ENCODE results near the gene SLFN11.
"Not testable (repeated sequence)": the region's sequence is repeated elsewhere in the genome, so short reads cannot be mapped to it uniquely, and the experiment has no call there.

Gene SLFN11

GRCh38 chr17:35359398-35359797, 14.0 kb downstream of the SLFN11 start:
- DNase-seq: no peak

DNA sequence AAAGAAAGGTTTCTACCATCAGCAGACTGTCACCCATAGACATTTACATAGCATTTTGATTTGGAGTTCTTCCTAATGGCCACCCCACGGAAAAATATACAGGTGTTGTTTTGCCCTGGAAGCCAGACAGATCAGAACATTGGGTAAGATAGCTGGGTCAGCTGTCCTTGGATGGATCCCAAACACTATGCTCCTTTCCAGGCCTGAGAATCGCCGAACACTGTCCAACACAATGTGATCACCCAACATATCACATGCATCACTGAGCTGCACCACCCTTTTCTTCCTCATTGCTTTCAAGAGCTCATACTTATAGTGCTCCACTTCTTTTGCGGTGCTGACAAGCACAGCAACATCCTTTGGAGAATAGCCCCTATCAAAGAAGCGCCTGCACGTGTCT, 21.1 kb downstream of the SLFN11 start:
- no peak for DNase-seq

DNA sequence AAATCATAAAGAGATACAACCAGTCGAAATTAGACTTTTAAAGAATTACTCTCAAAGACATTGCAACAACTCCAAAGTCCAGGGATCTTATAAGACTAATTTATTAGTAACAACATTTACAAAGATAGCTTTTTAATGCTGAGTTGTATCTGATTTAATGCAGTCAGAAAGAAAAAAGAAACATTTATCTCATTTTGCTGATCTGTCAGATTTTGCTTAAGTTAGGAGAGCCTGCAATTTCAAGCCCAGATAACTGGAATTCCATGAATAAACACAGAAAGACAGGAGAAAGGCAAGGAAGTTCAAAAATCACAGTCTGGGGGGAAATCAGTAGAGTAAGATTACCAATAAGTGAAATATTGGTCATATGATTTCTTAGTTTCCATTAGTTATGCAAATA, 22.9 kb downstream of the SLFN11 start:
- DNase-seq: no peak

DNA sequence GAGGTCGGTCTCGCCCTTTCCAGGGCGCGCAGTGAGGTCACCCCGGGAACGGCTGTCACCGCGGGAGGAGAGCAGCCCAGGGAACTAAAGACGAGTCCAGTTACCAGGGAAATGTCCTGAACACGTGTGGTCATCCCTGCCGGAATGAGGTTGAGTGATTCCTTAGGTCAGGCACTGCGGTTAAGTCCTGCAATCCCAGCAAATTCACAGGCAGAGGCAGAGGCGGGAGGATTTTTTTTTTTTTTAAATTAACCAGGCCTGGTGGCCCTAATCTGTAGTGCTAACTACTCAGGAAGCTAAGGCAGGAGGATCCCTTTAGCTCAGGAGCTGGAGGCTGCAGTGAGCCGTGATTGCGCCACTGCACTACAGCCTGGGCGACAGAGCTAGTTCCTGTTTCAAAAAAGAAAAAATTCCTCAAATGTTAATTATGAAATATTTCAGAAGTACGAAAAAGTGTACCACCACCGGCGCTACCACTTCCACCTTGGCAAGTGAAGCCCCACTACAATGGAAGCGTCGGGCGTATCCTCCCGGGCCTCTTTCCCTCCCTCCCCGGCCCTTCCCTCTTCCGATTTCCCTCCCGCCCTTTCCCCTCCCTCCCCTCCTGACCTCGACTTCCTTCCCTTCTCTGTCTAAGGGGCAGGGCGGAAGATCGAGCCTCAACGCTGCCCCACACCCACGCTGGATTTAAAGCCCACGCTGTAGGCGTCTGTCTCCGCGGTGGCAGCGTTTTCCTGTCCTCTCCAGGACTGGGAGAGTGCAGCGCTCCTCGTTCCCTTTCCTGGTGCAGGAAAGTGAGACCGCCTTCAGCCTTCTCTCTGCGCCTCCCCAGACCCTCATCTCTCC, 27.3 kb downstream of the SLFN11 start:
- DNase-seq: peak; percentile 26

DNA sequence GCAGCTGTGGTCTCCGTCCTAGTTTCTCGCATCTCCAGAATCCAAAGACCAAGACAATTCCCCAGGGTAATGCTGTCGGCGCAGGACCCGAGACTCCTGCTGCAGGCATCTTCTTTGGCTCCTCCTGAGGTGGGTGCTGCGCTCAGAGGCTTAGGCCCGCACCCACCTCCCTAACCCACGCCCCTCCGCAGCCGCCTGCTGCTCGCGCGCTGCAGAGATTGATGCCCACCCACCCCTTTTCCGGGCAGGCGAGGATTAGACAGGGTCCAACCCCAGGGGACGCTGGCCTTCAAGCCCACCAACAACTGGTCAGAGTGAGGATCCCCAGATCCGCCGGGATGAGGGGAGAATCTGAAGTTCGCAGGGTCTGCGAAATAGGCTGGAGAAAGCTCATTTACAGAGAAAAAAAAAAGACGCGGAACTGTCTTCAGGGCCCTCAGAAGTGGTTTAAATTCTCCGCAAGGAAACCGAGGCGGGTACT, 27.9 kb downstream of the SLFN11 start:
- DNase-seq: no peak

- DNase-seq: no peak
These were observed 29.2 kb downstream of the SLFN11 start for GRCh38 chr17:35344262-35344661.

DNA sequence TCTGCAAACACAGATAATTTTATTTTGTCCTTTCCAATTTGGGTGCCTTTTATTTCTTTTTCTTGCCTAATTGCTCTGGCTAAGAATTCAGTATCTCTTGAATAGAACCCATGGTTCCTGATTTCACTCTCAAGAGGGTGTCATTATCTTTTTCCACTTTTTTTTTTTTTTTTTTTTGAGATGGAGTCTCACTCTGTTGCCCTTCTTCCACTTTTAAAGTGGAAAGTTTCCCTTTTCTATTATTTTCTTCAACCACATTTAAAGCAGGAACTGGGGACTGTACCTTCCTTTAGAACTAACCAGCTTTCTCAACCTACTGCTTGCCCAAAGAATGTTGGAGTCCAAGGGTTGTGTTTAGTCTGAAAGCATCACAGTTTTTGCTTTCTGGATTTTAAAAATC, 31.1 kb downstream of the SLFN11 start:
- DNase-seq: no peak

GRCh38 chr17:35341411-35341992, 31.9 kb downstream of the SLFN11 start:
- DNase-seq: no peak

DNA sequence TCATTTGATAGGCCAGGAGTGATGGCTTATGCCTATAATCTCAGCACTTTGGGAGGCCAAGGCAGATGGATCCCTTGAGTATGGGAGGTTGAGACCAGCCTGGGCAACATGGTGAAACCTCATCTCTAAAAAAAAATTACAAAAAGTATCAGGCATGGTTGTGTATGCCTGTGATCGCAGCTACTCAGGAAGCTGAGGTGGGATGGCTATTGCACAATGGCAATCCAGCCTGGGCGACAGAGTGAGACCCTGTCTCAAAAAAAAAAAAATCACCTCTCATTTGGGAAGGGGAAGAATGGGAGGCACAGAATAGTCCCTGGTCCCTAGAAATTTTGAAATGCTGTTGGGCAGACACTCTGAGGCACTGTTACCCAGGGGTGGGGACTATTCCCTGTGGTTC, 35.2 kb downstream of the SLFN11 start:
- DNase-seq: no peak

DNA sequence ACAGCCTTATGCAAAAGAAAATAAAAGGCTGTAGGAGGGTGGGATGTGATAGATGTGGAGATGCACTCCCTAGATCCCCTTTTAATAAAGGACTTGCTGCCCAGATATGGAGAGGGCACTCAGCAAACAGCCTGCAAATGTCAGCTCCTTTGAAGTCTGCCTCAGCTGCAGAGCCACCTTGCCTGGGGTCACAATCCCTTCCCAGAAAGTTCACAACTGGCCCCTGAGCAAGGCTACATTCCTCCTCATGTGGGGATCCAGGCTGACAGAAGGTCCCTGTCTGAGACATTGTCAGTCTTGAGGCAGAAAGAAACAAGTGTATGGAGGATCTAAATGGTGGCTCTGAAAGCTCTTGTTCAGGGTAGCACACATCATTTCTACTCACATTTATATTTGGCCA, 36.1 kb downstream of the SLFN11 start:
- no peak for DNase-seq

GRCh38 chr17:35333578-35333977, 39.8 kb downstream of the SLFN11 start:
- DNase-seq: not testable (repeated sequence)

DNA sequence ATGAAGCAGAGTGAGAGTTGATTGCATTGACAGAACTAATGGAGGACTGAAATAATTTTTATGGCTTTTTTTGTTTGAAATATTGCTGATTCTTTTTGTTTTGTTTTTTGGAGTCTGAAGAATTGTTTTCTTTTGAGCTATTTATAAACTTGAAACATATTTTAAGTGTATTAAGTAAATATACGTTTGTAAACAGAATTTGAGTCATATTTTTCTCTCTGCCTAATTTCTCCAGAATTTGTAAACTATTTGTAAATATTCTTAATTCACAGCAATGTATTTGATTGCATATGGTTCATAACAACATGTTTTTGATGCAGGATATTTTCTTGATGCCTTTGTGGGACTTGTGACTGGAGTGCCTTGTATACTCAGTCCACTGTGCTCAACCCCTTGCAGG, 50.7 kb downstream of the SLFN11 start:
- no peak for DNase-seq

GRCh38 chr17:35315971-35316370, 57.5 kb downstream of the SLFN11 start:
- no peak for DNase-seq

DNA sequence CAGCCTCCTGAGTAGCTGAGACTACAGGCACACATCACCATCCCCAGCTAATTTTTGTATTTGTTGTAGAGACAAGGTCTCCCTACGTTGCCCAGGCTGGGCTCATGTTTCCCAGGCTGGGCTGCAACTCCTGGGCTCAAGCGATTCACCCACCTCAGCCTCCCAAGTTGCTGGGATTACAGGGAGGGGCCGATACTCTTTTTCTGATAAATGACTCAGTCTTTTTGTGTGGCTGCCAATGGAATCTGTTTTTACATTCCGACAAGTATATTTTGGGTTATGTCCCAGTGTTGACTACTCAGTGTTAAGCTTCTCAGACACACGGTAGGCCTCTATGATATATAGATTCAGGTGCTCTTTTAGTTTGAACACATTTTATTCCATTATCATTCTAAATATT, 58.1 kb downstream of the SLFN11 start:
- DNase-seq: peak; percentile 1

DNA sequence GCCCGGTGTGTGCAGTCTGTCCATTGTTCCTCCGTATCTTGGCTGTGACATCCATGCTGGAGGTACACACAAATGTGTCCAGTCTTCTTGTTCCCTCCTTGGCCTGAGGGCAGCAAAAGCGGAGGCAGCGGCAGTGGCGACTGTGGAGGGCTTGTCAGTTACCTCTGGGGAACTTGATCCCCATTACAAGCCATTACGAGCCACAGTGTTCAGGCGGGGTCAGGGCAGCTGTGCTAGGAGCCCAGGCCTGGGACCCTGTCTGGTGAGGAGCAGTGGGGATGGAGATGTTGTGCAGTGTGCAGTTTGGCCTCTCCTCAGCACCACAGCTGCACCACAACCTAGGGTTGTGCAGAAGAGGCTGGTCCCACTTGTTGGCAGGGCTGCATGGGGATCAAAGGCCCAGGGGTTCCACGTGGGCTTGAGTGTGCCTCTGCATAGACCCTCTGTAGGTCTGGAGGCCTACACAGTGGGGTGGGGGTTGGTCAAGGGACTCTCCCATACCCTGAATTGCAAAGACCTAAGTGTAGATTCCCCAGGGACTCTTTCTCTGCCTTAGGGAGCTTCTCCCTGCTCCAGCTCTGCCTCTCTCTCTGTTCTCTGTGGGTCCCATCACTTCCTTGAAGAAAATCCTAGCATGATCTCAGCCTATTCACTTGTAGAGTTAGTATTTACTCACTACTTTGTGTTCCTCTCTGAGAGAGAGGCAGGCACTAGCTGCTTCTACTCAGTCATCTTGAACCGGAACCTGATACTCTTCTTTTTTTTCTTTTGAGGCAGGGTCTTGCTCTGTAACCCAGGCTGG, 58.8 kb downstream of the SLFN11 start:
- DNase-seq: no peak

DNA sequence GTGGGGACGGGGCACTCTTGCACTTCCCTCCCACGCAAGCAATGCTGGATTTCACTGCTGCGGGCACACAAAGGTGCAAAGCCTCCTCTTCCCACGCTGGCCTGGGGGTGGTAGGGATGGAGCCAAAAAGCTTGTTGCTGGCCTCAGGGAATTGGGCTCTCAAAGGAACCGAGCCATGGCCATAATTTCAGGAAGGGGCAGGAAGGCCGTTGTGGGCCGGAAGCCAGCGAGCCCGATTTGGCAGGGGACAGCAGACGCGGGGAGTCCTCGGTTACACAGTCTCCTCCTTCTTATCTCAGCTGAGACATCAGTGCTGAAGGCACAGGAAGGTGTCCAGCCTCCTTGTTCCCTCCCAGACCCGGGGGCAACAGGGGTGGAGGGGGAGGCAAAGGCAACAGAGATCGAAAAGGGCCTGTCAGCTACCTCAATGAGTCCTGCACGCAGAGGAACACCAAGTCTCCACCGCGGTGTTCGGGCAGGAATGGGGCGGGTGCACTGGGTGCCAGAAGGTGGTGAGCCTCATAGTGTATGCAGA, 59.5 kb downstream of the SLFN11 start:
- DNase-seq: no peak

DNA sequence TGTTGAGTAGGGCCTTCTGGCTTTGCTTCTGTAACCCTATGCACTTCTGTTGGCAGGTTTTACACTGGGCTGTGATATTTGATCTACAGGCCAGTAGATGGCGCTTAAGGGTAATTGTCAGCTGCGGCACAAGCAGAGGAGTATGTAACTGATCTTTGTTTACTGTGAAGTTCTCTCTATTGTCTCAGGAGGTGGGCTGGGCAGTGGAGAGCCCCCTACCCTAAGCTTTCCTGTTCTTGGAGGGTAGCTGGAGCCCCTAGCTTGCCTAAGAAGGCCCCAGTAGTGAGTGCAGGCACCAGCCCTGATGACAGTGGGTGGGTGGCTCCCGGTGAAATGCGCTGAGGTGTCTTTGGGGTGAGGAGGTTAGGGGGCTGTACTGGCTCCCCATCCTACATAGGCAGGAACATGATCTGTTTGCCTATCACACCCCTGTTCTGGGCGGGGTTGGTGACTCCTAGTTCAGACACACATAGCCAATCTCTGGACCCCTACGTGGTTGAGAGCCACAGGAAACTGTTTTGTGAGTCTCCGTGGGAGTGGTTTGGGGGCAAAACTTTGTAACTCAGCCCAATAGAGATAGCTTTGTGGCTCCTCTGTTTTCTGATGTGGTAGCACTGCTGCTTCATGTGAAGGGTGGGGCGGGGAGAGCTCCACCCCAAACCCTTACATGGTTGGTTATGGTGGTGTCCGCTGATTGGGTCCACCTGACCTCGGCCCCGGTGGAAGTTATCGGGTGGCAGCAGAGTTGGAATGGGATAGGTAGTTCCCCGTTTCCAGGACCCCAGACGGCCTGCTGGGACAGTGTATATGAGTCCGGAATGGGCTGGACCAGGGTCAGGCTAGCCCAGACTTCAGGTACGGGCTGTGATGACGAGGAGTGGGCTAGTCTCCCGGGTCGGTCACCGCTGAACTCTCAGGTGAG, 60.4 kb downstream of the SLFN11 start:
- DNase-seq: peak; percentile 46

GRCh38 chr17:35312346-35312745, 61.1 kb downstream of the SLFN11 start:
- no peak for DNase-seq

DNA sequence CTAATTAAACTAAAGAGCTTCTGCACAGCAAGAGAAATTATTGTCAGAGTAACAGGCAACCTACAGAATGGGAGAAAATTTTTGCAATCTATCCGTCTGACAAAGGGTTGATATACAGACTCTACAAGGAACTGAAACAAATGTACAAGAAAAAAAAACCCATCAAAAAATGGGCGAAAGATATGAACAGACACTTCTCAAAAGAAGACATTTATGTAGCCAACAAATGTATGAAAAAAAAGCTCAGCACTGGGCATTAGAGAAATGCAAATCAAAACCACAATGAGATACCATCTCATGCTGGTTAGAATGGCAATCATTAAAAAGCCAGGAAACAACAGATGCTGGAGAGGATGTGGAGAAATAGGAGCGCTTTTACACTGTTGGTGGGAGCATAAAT, 64.1 kb downstream of the SLFN11 start:
- DNase-seq: not testable (repeated sequence)
